Endothelial cell of umbilical vein (primary cell): ENCODE data around the gene C1orf35. TPM values are rescaled to one million over a fixed set of nuclear protein-coding genes. Genes with fewer than 3 reads are reported as not detected.
A peak's percentile ranks its signal among the peaks of the same experiment; 100 is the strongest.

ENCODE experiments used
- BruUV-seq: library from RNA; stranded (reverse); fragments of 400-500 nt; replicated peaks from 2 replicates; lab custom pipeline; 2021; lab: Mats Ljungman, UMichigan
- CTCF ChIA-PET: fragments of 300-600, 350-600 bp; sonication (Branson Sonifier 250); formaldehyde crosslinking; loops from one replicate; lab custom pipeline; 2021; ENCODE audit warnings: antibody characterized with exemption, inconsistent platforms; lab: Charles Lee
- POLR2A ChIA-PET: fragments of 300-600, 350-600 bp; sonication (Branson Sonifier 250); formaldehyde crosslinking; loops from one replicate; lab custom pipeline; 2021; ENCODE audit warnings: antibody characterized with exemption, inconsistent platforms; lab: Charles Lee
- DNase-seq: peaks from one replicate; pipeline ENCODE4 v3.0.0-alpha.2; 2011; ENCODE audit warnings: low read depth, low spot score
- FAIRE-seq: peaks from 2 replicates; lab custom pipeline; 2011; peaks lifted over from hg19 to GRCh38; lab: Jason Lieb, UNC
- H2AFZ ChIP-seq: 2 replicates; pipeline ENCODE4 v1.6.0; 2012; ENCODE audit warnings: low read depth, low read length, control low read depth, inconsistent platforms
- H3K27ac ChIP-seq: 2 replicates; pipeline ENCODE4 v1.5.1; 2011; ENCODE audit warnings: low read depth, mild to moderate bottlenecking, control low read depth, low read length, moderate library complexity; ENCODE audit not compliant: insufficient read depth
- H3K27me3 ChIP-seq, 2 experiments: 2 replicates each; pipeline versions ENCODE4 v1.6.0 to v1.6.1; 2011; ENCODE audit warnings: low read length in 2 of 2, mixed read lengths in 1 of 2; ENCODE audit not compliant: control insufficient read depth in 2 of 2, insufficient read depth in 2 of 2
- H3K36me3 ChIP-seq, 2 experiments: 2 replicates in 1 of 2; 3 replicates in 1 of 2; pipeline ENCODE4 v1.5.1; 2011; ENCODE audit warnings: low read length in 2 of 2, mild to moderate bottlenecking in 1 of 2, moderate library complexity in 1 of 2; ENCODE audit not compliant: control insufficient read depth in 2 of 2, insufficient read depth in 2 of 2; ENCODE audit errors: extremely low read depth in 1 of 2
- H3K4me1 ChIP-seq: 3 replicates; pipeline ENCODE4 v1.5.1; 2011; ENCODE audit warnings: mild to moderate bottlenecking, low read length; ENCODE audit not compliant: control insufficient read depth, insufficient read depth; ENCODE audit errors: extremely low read depth
- H3K4me2 ChIP-seq: 2 replicates; pipeline ENCODE4 v1.6.1; 2011; ENCODE audit warnings: low read length, control low read depth, mixed read lengths; ENCODE audit not compliant: insufficient read depth
- H3K4me3 ChIP-seq, 3 experiments: fragments of 200-600 bp in 1 of 3; sonication (generic), shearing (Covaris generic) in 1 of 3; replicated peaks in 1 of 3; 2 replicates each; pipeline ENCODE4 v1.5.1; 2011 to 2016; ENCODE audit warnings: control low read depth in 3 of 3, low read length in 3 of 3, mild to moderate bottlenecking in 2 of 3, inconsistent platforms in 1 of 3, low read depth in 1 of 3, moderate library complexity in 1 of 3; ENCODE audit not compliant: insufficient read depth in 1 of 3
- H3K79me2 ChIP-seq: 2 replicates; pipeline ENCODE4 v1.6.0; 2012; ENCODE audit warnings: low read length, inconsistent platforms; ENCODE audit not compliant: control insufficient read depth, insufficient read depth
- H3K9ac ChIP-seq: replicated peaks from 2 replicates; pipeline ENCODE3; 2011; ENCODE audit warnings: low read length, control low read depth; ENCODE audit not compliant: insufficient read depth; ENCODE audit errors: extremely low read depth
- H3K9me1 ChIP-seq: replicated peaks from 3 replicates; pipeline ENCODE4 v1.6.0; 2011; ENCODE audit warnings: mild to moderate bottlenecking, low read length; ENCODE audit not compliant: control insufficient read depth, insufficient read depth; ENCODE audit errors: extremely low read depth
- H3K9me3 ChIP-seq: replicated peaks from 2 replicates; pipeline ENCODE4 v1.5.1; 2012; ENCODE audit warnings: low read length, inconsistent platforms; ENCODE audit not compliant: control insufficient read depth, insufficient read depth
- H4K20me1 ChIP-seq: replicated peaks from 2 replicates; pipeline ENCODE3; 2011; ENCODE audit warnings: mild to moderate bottlenecking, low read length; ENCODE audit not compliant: control insufficient read depth, insufficient read depth; ENCODE audit errors: extremely low read depth
- CTCF ChIP-seq, 2 donors: IDR thresholded peaks; 1 replicate in 1 of 2; 2 replicates in 1 of 2; pipeline ENCODE4 v1.5.1; 2011; ENCODE audit warnings: low read length in 2 of 2, mild to moderate bottlenecking in 2 of 2, moderate library complexity in 2 of 2, control low read depth in 1 of 2, inconsistent platforms in 1 of 2, low read depth in 1 of 2; ENCODE audit not compliant: insufficient read depth in 1 of 2; ENCODE audit errors: extremely low read depth in 1 of 2
- EZH2 ChIP-seq: IDR thresholded peaks from 2 replicates; pipeline ENCODE4 v1.6.1; 2012; ENCODE audit warnings: borderline replicate concordance, low read depth, mild to moderate bottlenecking, moderate library complexity, low read length, inconsistent platforms; ENCODE audit not compliant: severe bottlenecking
- FOS ChIP-seq: IDR thresholded peaks from 2 replicates; pipeline ENCODE4 v1.6.1; 2011; ENCODE audit warnings: mild to moderate bottlenecking, low read length, moderate library complexity, borderline replicate concordance; ENCODE audit not compliant: insufficient read depth
- GATA2 ChIP-seq: IDR thresholded peaks from 2 replicates; pipeline ENCODE4 v1.7.0; 2011; ENCODE audit warnings: low read depth, mild to moderate bottlenecking, moderate library complexity, mixed read lengths, low read length; ENCODE audit not compliant: insufficient read length, insufficient read depth
- JUN ChIP-seq: IDR thresholded peaks from 2 replicates; pipeline ENCODE4 v1.6.1; 2011; ENCODE audit warnings: borderline replicate concordance, low read depth; ENCODE audit not compliant: insufficient read length, insufficient read depth
- MYC ChIP-seq: IDR thresholded peaks from one replicate; pipeline ENCODE4 v1.6.1; 2011; ENCODE audit warnings: mild to moderate bottlenecking, low read depth, low read length
- POLR2A ChIP-seq: IDR thresholded peaks from 2 replicates; pipeline ENCODE4 v1.6.1; 2012; ENCODE audit warnings: low read depth, mild to moderate bottlenecking, control low read depth, low read length
- POLR2AphosphoS5 ChIP-seq: IDR thresholded peaks from 2 replicates; pipeline ENCODE4 v1.6.1; 2012; ENCODE audit warnings: low read depth, mild to moderate bottlenecking, control low read depth, low read length, moderate library complexity; ENCODE audit not compliant: insufficient read depth
- dilution Hi-C: fragments of 300-500 bp; cut with MboI; formaldehyde crosslinking; loops from one replicate; pipeline ENCODE4 v1.15.0; 2019; ENCODE audit warnings: low sequenced_read_pairs; ENCODE audit not compliant: extremely low pct_ligation_motif_present
- intact Hi-C: fragments of 100-400 bp; cut with micrococcal nuclease; formaldehyde crosslinking; loops from one replicate; pipeline ENCODE4 v1.10.0; 2022
- polyA plus RNA-seq, 4 experiments: library from polyadenylated mRNA; depleted of rRNA in 3 of 4; stranded (reverse) in 3 of 4; unstranded in 1 of 4; fragments of >200 nt; gene quantifications; 2 replicates each; pipeline versions ENCODE4 v1.2.1 to v1.2.3, GENCODE V29; 2011 to 2012; ENCODE audit warnings: missing spikeins in 1 of 4
- total RNA-seq: library from RNA; stranded (reverse); gene quantifications from 2 replicates; pipeline ENCODE4 v1.2.3, GENCODE V29; 2021

The C1orf35 gene
- total and polyA plus RNA-seq, 2 donors (not counting 3 experiments of a cell fraction or from before 2014, with no cell fraction given): 19.9 to 21.7 TPM

- Histone ChIP-seq H3K79me2 (peaks cover 81% of the 10 kb centered on the region), H3K27me3 (no peaks in the 10 kb centered on the region), H3K4me3 (peak overlapping the region; percentile 51 to 86 (median 56)), H3K9ac (peak overlapping the region; percentile 99), H3K9me3 (no peaks in the 10 kb centered on the region), H3K4me1 (peaks cover 57% of the 10 kb centered on the region), H3K4me2 (peak overlapping the region; percentile 96), H4K20me1 (peaks cover 4% of the 10 kb centered on the region), H3K9me1 (no peaks in the 10 kb centered on the region), H3K36me3 (peaks cover 0 to 5% of the 10 kb centered on the region in 2 experiments), H2AFZ (no peak overlapping the region), H3K27ac (peak overlapping the region; percentile 94)
- ChIA-PET CTCF (interaction anchor here (0.9 to 2.5 kb wide), 3 partner anchors 18 to 85 kb away, joined by 3 to 10 read pairs (median 9); partner anchors contain the start of gene MRPL55), POLR2A (interaction anchor here (1.2 kb wide), 1 partner anchor 81 kb away, joined by 4 read pairs; no protein-coding TSS in a partner anchor)
- TF ChIP-seq CTCF (IDR thresholded peaks at IDR 0.05; ENCODE audit: extremely low read depth in 1 of 2, insufficient read depth in 1 of 2, low read depth in 1 of 2, low read length in 2 of 2): no peak
- no peak for TF ChIP-seq POLR2AphosphoS5
- peak; percentile 22 for TF ChIP-seq FOS
- DNase-seq: peak; percentile 32
- intact Hi-C loops: loop anchor here (5.0 to 10.0 kb wide), 4 partner anchors 82 to 520 kb away; partner anchors contain the start of genes JMJD4, SNAP47 and ZNF678
- FAIRE-seq: peak; percentile 89
- dilution Hi-C loops: no loop called here
- BruUV-seq: no TSS peak
These were observed 18.8 kb downstream of the C1orf35 start for GRCh38 chr1:228084325-228084724.

GRCh38 chr1:228083871-228084278 lies 19.2 kb downstream of the C1orf35 start:
- peak overlapping the region; percentile 51 to 86 (median 56) for H3K4me3 ChIP-seq
- TF ChIP-seq MYC (no peak), GATA2 (no peak), CTCF (IDR thresholded peaks at IDR 0.05; ENCODE audit: extremely low read depth in 1 of 2, insufficient read depth in 1 of 2, low read depth in 1 of 2, low read length in 2 of 2) (no peak), POLR2A (no peak), FOS (no peak), JUN (no peak), POLR2AphosphoS5 (no peak), EZH2 (no peak)
- no peaks in the 10 kb centered on the region for H3K9me1 ChIP-seq
- ChIA-PET POLR2A (interaction anchor here (1.2 kb wide), 1 partner anchor 81 kb away, joined by 4 read pairs; no protein-coding TSS in a partner anchor), CTCF (interaction anchor here (0.9 to 2.5 kb wide), 3 partner anchors 18 to 85 kb away, joined by 3 to 10 read pairs (median 9); partner anchors contain the start of gene MRPL55)
- FAIRE-seq (no peak), DNase-seq (peak; percentile 37)
- dilution Hi-C loops (no loop called here), intact Hi-C loops (loop anchor here (2.0 to 10.0 kb wide), 5 partner anchors 82 to 519 kb away; partner anchors contain the start of genes JMJD4, SNAP47, WNT9A and ZNF678)
- peak overlapping the region; percentile 94 for H3K27ac ChIP-seq
- H3K9me3 ChIP-seq: no peaks in the 10 kb centered on the region
- peaks cover 52% of the 10 kb centered on the region for H3K4me1 ChIP-seq
- H3K36me3 ChIP-seq: peaks cover 0 to 4% of the 10 kb centered on the region in 2 experiments
- no peak overlapping the region for H2AFZ ChIP-seq
- peaks cover 4% of the 10 kb centered on the region for H4K20me1 ChIP-seq
- BruUV-seq: TSS peak; percentile 26
- H3K4me2 ChIP-seq: peak overlapping the region; percentile 96
- peaks cover 76% of the 10 kb centered on the region for H3K79me2 ChIP-seq
- no peaks in the 10 kb centered on the region for H3K27me3 ChIP-seq
- H3K9ac ChIP-seq: peak overlapping the region; percentile 99
